ENCODE measurements around the gene C5orf47. TPM values are rescaled to one million over a fixed set of nuclear protein-coding genes. Genes with fewer than 3 reads are reported as not detected.

C5orf47 gene
- total RNA-seq, 2 donors from 2014 or later, result not detected

GRCh38 chr5:174044466-174045254, 55.7 kb downstream of the C5orf47 start:
- peaks cover 21% of the 10 kb centered on the region for H3K27me3 Mint-ChIP-seq (ENCODE audit: insufficient read depth)
- H3K36me3 Mint-ChIP-seq (ENCODE audit: low read depth), result no peaks in the 10 kb centered on the region
- no peak overlapping the region for H3K27ac Mint-ChIP-seq
- WGBS, 2 experiments (ENCODE audit: insufficient coverage in 1 of 2, insufficient read length in 1 of 2), result 87 to 93% methylated on average over 3 to 6 of the region's 6 CpGs
- H3K4me1 Mint-ChIP-seq, result no peaks in the 10 kb centered on the region
- no peak for TF ChIP-seq CTCF (conservative IDR thresholded peaks at IDR 0.05)
- no peaks in the 10 kb centered on the region for H3K9me3 Mint-ChIP-seq
- no peak overlapping the region for H3K4me3 ChIP-seq (ENCODE audit: low read length)
- no peaks in the 10 kb centered on the region for H3K9me3 ChIP-seq (ENCODE audit: control insufficient read depth, low read length)
- H3K9ac ChIP-seq (ENCODE audit: extremely low read depth, low read length, poor library complexity, severe bottlenecking), result no peak overlapping the region
- peaks cover 7% of the 10 kb centered on the region for H3K27me3 ChIP-seq (ENCODE audit: control insufficient read depth, insufficient read depth, low read length, poor library complexity, severe bottlenecking)
- DNase-seq, result no peak
- H3K4me3 Mint-ChIP-seq, result no peak overlapping the region
- H3K27ac ChIP-seq (ENCODE audit: low read depth, low read length), result no peak overlapping the region
- H3K4me1 ChIP-seq (ENCODE audit: control insufficient read depth, insufficient read depth, low read length), result no peaks in the 10 kb centered on the region
- H3K36me3 ChIP-seq (ENCODE audit: control insufficient read depth, insufficient read depth, low read length), result no peaks in the 10 kb centered on the region

DNA sequence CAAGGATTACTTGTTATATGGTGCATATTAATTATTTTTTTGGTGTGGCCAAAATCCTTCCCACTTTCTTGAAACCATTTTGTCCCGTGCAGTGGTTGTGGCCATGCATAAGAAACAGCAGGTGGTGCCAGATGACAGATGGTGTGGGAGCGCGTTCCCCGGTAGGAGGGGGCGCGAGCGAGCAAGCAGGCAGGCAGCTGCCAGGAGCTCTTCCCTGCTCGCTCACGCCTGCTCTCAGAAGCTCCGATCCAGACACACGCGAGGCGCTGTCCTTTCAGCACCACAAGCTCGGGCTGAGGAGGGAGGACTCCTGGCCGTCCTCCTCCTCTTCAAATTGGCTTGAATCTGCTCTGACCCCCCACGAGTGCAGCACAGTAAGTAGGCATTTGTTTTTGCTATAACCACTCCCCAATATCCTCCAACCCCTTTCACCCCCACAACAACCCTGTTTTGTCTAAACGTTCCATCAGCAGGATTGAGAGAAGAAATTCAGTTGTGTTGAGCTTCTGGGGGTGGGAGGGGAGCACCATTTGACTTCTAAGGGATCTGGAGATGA, 56.6 kb downstream of the C5orf47 start, which contains the start of gene NSG2:
Gene NSG2 (plus strand): TSS at position 237 of the 556 bp plus-strand sequence. CDS start 1,050 bp downstream, outside the sequence.
- no peak within 1 kb of the TSS for H3K27ac ChIP-seq (ENCODE audit: low read depth, low read length)
- H3K36me3 ChIP-seq (ENCODE audit: control insufficient read depth, insufficient read depth, low read length), result no peaks in the 10 kb centered on the region
- H3K9me3 ChIP-seq (ENCODE audit: control insufficient read depth, low read length), result no peaks in the 10 kb centered on the region
- H3K4me3 ChIP-seq (ENCODE audit: low read length), result no peak within 1 kb of the TSS
- peak; percentile 94 for TF ChIP-seq CTCF (conservative IDR thresholded peaks at IDR 0.05)
- peaks cover 7% of the 10 kb centered on the region for H3K27me3 ChIP-seq (ENCODE audit: control insufficient read depth, insufficient read depth, low read length, poor library complexity, severe bottlenecking)
- Mint-ChIP-seq H3K27me3 (ENCODE audit: insufficient read depth) (peaks cover 22% of the 10 kb centered on the region), H3K4me1 (no peaks in the 10 kb centered on the region), H3K4me3 (no peak within 1 kb of the TSS), H3K9me3 (no peaks in the 10 kb centered on the region), H3K27ac (no peak within 1 kb of the TSS), H3K36me3 (ENCODE audit: low read depth) (no peaks in the 10 kb centered on the region)
- no peak within 1 kb of the TSS for H3K9ac ChIP-seq (ENCODE audit: extremely low read depth, low read length, poor library complexity, severe bottlenecking)
- peak; percentile 98 for DNase-seq
- WGBS, 2 experiments (ENCODE audit: insufficient coverage in 1 of 2, insufficient read length in 1 of 2), result 0 to 4% methylated on average over 7 to 17 of the region's 17 CpGs
- H3K4me1 ChIP-seq (ENCODE audit: control insufficient read depth, insufficient read depth, low read length), result no peaks in the 10 kb centered on the region

DNA sequence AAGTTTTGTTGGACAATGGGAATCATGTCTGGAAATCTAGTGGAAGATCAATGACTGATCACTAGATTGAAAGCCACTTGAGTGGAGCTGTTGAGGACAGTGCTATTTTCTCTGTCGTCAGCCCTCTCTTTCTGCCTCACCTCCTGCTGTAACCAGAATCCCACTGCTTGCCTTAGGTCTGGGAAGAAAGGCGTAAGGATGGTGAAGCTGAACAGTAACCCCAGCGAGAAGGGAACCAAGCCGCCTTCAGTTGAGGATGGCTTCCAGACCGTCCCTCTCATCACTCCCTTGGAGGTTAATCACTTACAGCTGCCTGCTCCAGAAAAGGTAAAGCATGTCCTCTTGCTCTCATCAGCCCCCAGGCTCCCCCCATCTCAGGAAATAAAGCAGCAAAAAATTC, 57.6 kb downstream of the C5orf47 start:
- Histone ChIP-seq H3K27ac (ENCODE audit: low read depth, low read length) (no peak overlapping the region), H3K9me3 (ENCODE audit: control insufficient read depth, low read length) (no peaks in the 10 kb centered on the region), H3K4me1 (ENCODE audit: control insufficient read depth, insufficient read depth, low read length) (no peaks in the 10 kb centered on the region), H3K9ac (ENCODE audit: extremely low read depth, low read length, poor library complexity, severe bottlenecking) (no peak overlapping the region), H3K4me3 (ENCODE audit: low read length) (no peak overlapping the region), H3K36me3 (ENCODE audit: control insufficient read depth, insufficient read depth, low read length) (no peaks in the 10 kb centered on the region), H3K27me3 (ENCODE audit: control insufficient read depth, insufficient read depth, low read length, poor library complexity, severe bottlenecking) (peaks cover 7% of the 10 kb centered on the region)
- Mint-ChIP-seq H3K27me3 (ENCODE audit: insufficient read depth) (peaks cover 30% of the 10 kb centered on the region), H3K4me3 (no peak overlapping the region), H3K4me1 (no peaks in the 10 kb centered on the region), H3K9me3 (no peaks in the 10 kb centered on the region), H3K36me3 (ENCODE audit: low read depth) (no peaks in the 10 kb centered on the region), H3K27ac (no peak overlapping the region)
- WGBS, 2 experiments (ENCODE audit: insufficient coverage in 1 of 2, insufficient read length in 1 of 2), result 86 to 90% methylated on average over 2 to 5 of the region's 5 CpGs
- DNase-seq, result no peak
- TF ChIP-seq CTCF (conservative IDR thresholded peaks at IDR 0.05), result no peak
